PC-3 (cell line): ENCODE data around the gene DNAJB11. TPM values are rescaled to one million over a fixed set of nuclear protein-coding genes. Genes with fewer than 3 reads are reported as not detected.

Source experiments
- ATAC-seq: fragments of 200-7000 bp; cut with Tn5 transposase; 2 replicates; pipeline ENCODE4 v1.9.1; 2020; ENCODE audit warnings: mild to moderate bottlenecking, moderate library complexity
- BruUV-seq: library from RNA; stranded (reverse); fragments of 400-500 nt; replicated peaks from 2 replicates; lab custom pipeline; 2021; lab: Mats Ljungman, UMichigan
- CTCF ChIA-PET: fragments of 300-600 bp; sonication (Branson Sonifier 250); formaldehyde crosslinking; loops from one replicate; lab custom pipeline; 2022; ENCODE audit warnings: antibody characterized with exemption; lab: Charles Lee
- POLR2A ChIA-PET: fragments of 300-600 bp; sonication (Branson Sonifier 250); formaldehyde crosslinking; loops from one replicate; lab custom pipeline; 2022; ENCODE audit warnings: antibody characterized with exemption; ENCODE audit not compliant: unreplicated experiment; lab: Charles Lee
- DNase-seq: peaks from one replicate; pipeline ENCODE4 v3.0.0-alpha.2; 2015
- H2AFZ ChIP-seq: fragments of 300-600 bp; sonication (generic); 2 replicates; pipeline ENCODE4 v1.6.0; 2016; ENCODE audit warnings: antibody characterized with exemption, low read length
- H3F3A ChIP-seq: fragments of 300-600 bp; sonication (generic); one replicate; pipeline ENCODE4 v1.6.0; 2017; ENCODE audit warnings: antibody characterized with exemption, low read length, control low read depth, mild to moderate bottlenecking; ENCODE audit not compliant: unreplicated experiment
- H3K27ac ChIP-seq: fragments of 300-600 bp; sonication (generic); 2 replicates; pipeline ENCODE4 v1.5.1; 2016; ENCODE audit warnings: mild to moderate bottlenecking, low read length
- H3K27me3 ChIP-seq: fragments of 300-600 bp; sonication (generic); 2 replicates; pipeline ENCODE4 v1.6.1; 2016; ENCODE audit warnings: low read length, mixed read lengths
- H3K36me3 ChIP-seq: fragments of 300-600 bp; sonication (generic); 2 replicates; pipeline ENCODE4 v1.6.1; 2016; ENCODE audit warnings: low read depth, mixed run types, low read length, mixed read lengths
- H3K4me1 ChIP-seq: fragments of 300-600 bp; sonication (generic); 2 replicates; pipeline ENCODE4 v1.5.1; 2016; ENCODE audit warnings: low read length; ENCODE audit not compliant: insufficient read depth
- H3K4me2 ChIP-seq: fragments of 300-600 bp; sonication (generic); 2 replicates; pipeline ENCODE4 v1.6.0; 2016; ENCODE audit warnings: low read length
- H3K4me3 ChIP-seq: fragments of 300-600 bp; sonication (generic); 2 replicates; pipeline ENCODE4 v1.5.1; 2016; ENCODE audit warnings: mild to moderate bottlenecking, low read length, mixed read lengths
- H3K79me2 ChIP-seq: fragments of 300-600 bp; sonication (generic); 2 replicates; pipeline ENCODE4 v1.6.1; 2017; ENCODE audit warnings: low read length, mixed read lengths
- H3K9ac ChIP-seq: fragments of 300-600 bp; sonication (generic); 2 replicates; pipeline ENCODE4 v1.6.0; 2016; ENCODE audit warnings: mild to moderate bottlenecking, low read length
- H3K9me2 ChIP-seq: fragments of 300-600 bp; sonication (generic); replicated peaks from 2 replicates; pipeline ENCODE4 v1.6.1; 2016; ENCODE audit warnings: mixed run types, low read length, mixed read lengths
- H3K9me3 ChIP-seq: fragments of 300-600 bp; sonication (generic); 2 replicates; pipeline ENCODE4 v1.6.1; 2016; ENCODE audit warnings: low read length, mixed read lengths
- H4K20me1 ChIP-seq: fragments of 300-600 bp; sonication (generic); 2 replicates; pipeline ENCODE4 v1.6.1; 2016; ENCODE audit warnings: low read length, mixed read lengths
- EZH2 ChIP-seq: fragments of 300-600 bp; sonication (generic); IDR thresholded peaks from one replicate; pipeline ENCODE4 v1.6.1; 2017; ENCODE audit warnings: antibody characterized with exemption, mild to moderate bottlenecking, low read length; ENCODE audit not compliant: unreplicated experiment
- EZH2phosphoT487 ChIP-seq: fragments of 300-600 bp; sonication (generic); IDR thresholded peaks from 2 replicates; pipeline ENCODE4 v1.6.1; 2018; ENCODE audit warnings: mild to moderate bottlenecking, antibody characterized with exemption, low read length, borderline replicate concordance
- intact Hi-C: fragments of 100-400 bp; cut with micrococcal nuclease; formaldehyde crosslinking; loops from 2 replicates; pipeline ENCODE4 v1.9.0; 2023
- total RNA-seq: library from RNA; depleted of rRNA; stranded (reverse); fragments of >200 nt; gene quantifications from 2 replicates; pipeline ENCODE4 v1.2.3, GENCODE V29; 2014
- TF ChIP-seq, protein P1 (sequence below): fragments of 300-600 bp; sonication (generic); conservative IDR thresholded peaks from 2 replicates; pipeline ENCODE4 v1.5.1; 2017; ENCODE audit warnings: antibody characterized with exemption, low read depth, mild to moderate bottlenecking, low read length

DNAJB11 gene
- total RNA-seq, 1 experiment from 2014 or later: 117 TPM

DNA sequence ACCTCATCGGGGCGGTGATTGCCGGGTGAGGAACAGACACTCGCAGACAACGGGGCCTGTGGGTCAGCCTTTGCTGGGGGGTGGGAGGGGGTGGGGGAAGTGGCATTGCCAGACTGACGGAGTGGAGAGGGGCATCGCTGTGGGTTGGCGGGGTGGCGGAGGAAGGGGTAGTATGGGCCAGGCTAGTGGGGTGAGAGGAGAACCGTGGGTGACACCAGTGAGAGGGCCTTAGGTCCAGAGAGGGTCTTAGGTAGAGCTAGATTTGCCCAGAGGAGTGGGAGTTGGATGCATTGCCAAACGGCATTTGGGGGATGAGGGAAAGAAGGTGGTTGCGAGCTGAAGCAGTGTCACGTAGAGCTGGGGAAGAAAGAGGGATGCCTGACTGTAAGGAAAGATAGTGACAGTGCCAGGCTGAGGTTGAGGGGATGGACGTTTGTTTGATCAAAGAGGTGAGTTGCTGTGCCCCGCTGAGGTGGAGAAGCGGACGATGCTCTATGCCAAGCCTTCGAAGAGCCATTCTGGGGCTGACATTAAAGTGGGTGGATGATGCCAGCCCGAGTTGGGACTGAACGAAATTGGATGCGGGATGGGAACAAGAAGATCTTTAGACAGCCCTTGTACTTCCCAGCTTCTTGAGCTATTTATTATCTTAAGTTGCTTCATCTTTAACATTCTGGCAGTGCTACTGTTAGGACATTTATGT lies 572 bp downstream of the DNAJB11 start:
- ChIA-PET POLR2A (interaction anchor here (0.6 to 1.2 kb wide), 5 partner anchors 10 to 784 kb away, joined by 3 to 12 read pairs (median 4); partner anchors contain the start of gene EIF4A2), CTCF (interaction anchor here (1.0 to 1.9 kb wide), 2 partner anchors 43 to 46 kb away, joined by 4 to 7 read pairs; no protein-coding TSS in a partner anchor)
- peak overlapping the region; percentile 48 for H3K27ac ChIP-seq
- intact Hi-C loops: loop anchor here (1.0 kb wide), 2 partner anchors 46 to 462 kb away; partner anchors contain the start of gene ETV5
- BruUV-seq: TSS peak; percentile 35
- H3K36me3 ChIP-seq: peaks cover 38% of the 10 kb centered on the region
- peak overlapping the region; percentile 90 for H2AFZ ChIP-seq
- H4K20me1 ChIP-seq: peaks cover 14% of the 10 kb centered on the region; the same call in 1 of the 2 replicates
- H3F3A ChIP-seq: no peaks in the 10 kb centered on the region
- no peaks in the 10 kb centered on the region for H3K9me3 ChIP-seq
- H3K79me2 ChIP-seq: peaks cover 59% of the 10 kb centered on the region
- no peak for DNase-seq
- H3K27me3 ChIP-seq: no peaks in the 10 kb centered on the region
- ATAC-seq: no peak
- H3K4me3 ChIP-seq: peak overlapping the region; percentile 92
- H3K4me2 ChIP-seq: peak overlapping the region; percentile 89
- peaks cover 16% of the 10 kb centered on the region for H3K4me1 ChIP-seq
- no peak for TF ChIP-seq EZH2phosphoT487
- no peak for TF ChIP-seq EZH2
- TF ChIP-seq, protein P1, sequence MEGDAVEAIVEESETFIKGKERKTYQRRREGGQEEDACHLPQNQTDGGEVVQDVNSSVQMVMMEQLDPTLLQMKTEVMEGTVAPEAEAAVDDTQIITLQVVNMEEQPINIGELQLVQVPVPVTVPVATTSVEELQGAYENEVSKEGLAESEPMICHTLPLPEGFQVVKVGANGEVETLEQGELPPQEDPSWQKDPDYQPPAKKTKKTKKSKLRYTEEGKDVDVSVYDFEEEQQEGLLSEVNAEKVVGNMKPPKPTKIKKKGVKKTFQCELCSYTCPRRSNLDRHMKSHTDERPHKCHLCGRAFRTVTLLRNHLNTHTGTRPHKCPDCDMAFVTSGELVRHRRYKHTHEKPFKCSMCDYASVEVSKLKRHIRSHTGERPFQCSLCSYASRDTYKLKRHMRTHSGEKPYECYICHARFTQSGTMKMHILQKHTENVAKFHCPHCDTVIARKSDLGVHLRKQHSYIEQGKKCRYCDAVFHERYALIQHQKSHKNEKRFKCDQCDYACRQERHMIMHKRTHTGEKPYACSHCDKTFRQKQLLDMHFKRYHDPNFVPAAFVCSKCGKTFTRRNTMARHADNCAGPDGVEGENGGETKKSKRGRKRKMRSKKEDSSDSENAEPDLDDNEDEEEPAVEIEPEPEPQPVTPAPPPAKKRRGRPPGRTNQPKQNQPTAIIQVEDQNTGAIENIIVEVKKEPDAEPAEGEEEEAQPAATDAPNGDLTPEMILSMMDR: no peak
- no peaks in the 10 kb centered on the region for H3K9me2 ChIP-seq
- H3K9ac ChIP-seq: peak overlapping the region; percentile 91

DNA sequence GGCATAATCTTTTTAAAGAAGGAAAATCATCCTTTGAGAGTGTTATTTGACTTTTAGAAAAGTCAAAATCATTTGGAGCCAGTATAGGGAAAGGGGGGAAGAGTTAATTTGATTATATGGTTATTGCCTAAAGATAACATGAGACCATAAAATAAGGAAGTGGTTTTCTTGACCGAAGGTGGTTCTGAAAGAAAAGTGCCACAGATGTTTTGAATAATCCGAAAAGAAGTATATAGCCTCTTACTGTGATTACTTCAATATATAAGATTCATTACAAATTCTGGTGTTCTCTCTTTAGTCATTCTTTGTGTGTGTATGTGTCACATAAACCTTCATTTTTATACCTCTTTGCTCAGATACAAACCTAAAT lies 1.1 kb downstream of the DNAJB11 start:
- Histone ChIP-seq H3K9me2 (no peaks in the 10 kb centered on the region), H3K36me3 (peaks cover 43% of the 10 kb centered on the region), H3K4me3 (peak overlapping the region; percentile 92), H2AFZ (no peak overlapping the region), H4K20me1 (peaks cover 14% of the 10 kb centered on the region; the same call in 1 of the 2 replicates), H3K79me2 (peaks cover 54% of the 10 kb centered on the region), H3K27ac (no peak overlapping the region), H3K9me3 (no peaks in the 10 kb centered on the region), H3K9ac (peak overlapping the region; percentile 91), H3K4me1 (peaks cover 16% of the 10 kb centered on the region), H3F3A (no peaks in the 10 kb centered on the region), H3K27me3 (no peaks in the 10 kb centered on the region), H3K4me2 (peak overlapping the region; percentile 89)
- DNase-seq: no peak
- POLR2A ChIA-PET: interaction anchor here (0.6 to 0.8 kb wide), 2 partner anchors 15 to 235 kb away, joined by 3 to 5 read pairs; no protein-coding TSS in a partner anchor
- ATAC-seq: no peak
- intact Hi-C loops: no loop called here
- CTCF ChIA-PET: interaction anchor here (1.9 kb wide), 1 partner anchor 45 kb away, joined by 7 read pairs; no protein-coding TSS in a partner anchor
- TF ChIP-seq, protein P1: no peak
- TF ChIP-seq EZH2: no peak
- no peak for TF ChIP-seq EZH2phosphoT487
- no TSS peak for BruUV-seq
